SK-N-SH (cell line): ENCODE data around the gene MFAP2. TPM values are rescaled to one million over a fixed set of nuclear protein-coding genes. Genes with fewer than 3 reads are reported as not detected.

ENCODE experiments used
- CTCF ChIA-PET: fragments of 300-600, 350-600 bp; formaldehyde crosslinking; extraction: SDS; loops from one replicate; lab custom pipeline; 2021; lab: Yijun Ruan, JAX
- POLR2A ChIA-PET: fragments of 350-600 bp; sonication (Branson Sonifier 250); formaldehyde crosslinking; extraction: SDS; loops from one replicate; lab custom pipeline; 2020; ENCODE audit warnings: antibody characterized with exemption, inconsistent platforms; lab: Yijun Ruan, JAX
- DNase-seq: peaks from one replicate; pipeline ENCODE4 v3.0.0; 2012
- H2AFZ ChIP-seq: fragments of 200-600 bp; sonication (generic); 2 replicates; pipeline ENCODE4 v1.8.1; 2016; ENCODE audit warnings: antibody characterized with exemption, mild to moderate bottlenecking, low read depth
- H3F3A ChIP-seq: fragments of 200-600 bp; sonication (generic); replicated peaks from 2 replicates; pipeline ENCODE3; 2016; ENCODE audit warnings: antibody characterized with exemption, mild to moderate bottlenecking; ENCODE audit not compliant: insufficient read depth
- H3K27ac ChIP-seq, 2 experiments: fragments of 200-500 bp in 1 of 2; fragments of 200-600 bp in 1 of 2; sonication (Bioruptor generic) in 1 of 2; sonication (generic), shearing (Covaris generic) in 1 of 2; 2 replicates each; pipeline versions ENCODE4 v1.5.1 to v1.6.1; 2014 to 2016; ENCODE audit warnings: low read depth in 2 of 2, inconsistent platforms in 1 of 2, low read length in 1 of 2, mild to moderate bottlenecking in 1 of 2, mixed read lengths in 1 of 2
- H3K27me3 ChIP-seq: fragments of 200-600 bp; sonication (generic), shearing (Covaris generic); 2 replicates; pipeline ENCODE4 v1.6.1; 2016; ENCODE audit warnings: mixed run types; ENCODE audit not compliant: insufficient read depth
- H3K36me3 ChIP-seq, 2 experiments: fragments of 200-500 bp in 1 of 2; fragments of 200-600 bp in 1 of 2; sonication (Bioruptor generic) in 1 of 2; sonication (generic) in 1 of 2; replicated peaks in 1 of 2; 2 replicates each; pipeline versions ENCODE3 to v1.5.1; 2014 to 2016; ENCODE audit warnings: low read length in 1 of 2, mild to moderate bottlenecking in 1 of 2; ENCODE audit not compliant: insufficient read depth in 2 of 2, control insufficient read depth in 1 of 2
- H3K4me1 ChIP-seq, 2 experiments: fragments of 200-500 bp in 1 of 2; fragments of 200-600 bp in 1 of 2; sonication (Bioruptor generic) in 1 of 2; sonication (generic), shearing (Covaris generic) in 1 of 2; 2 replicates each; pipeline versions ENCODE4 v1.5.1 to v1.6.1; 2014 to 2016; ENCODE audit warnings: low read depth in 1 of 2, low read length in 1 of 2, mixed run types in 1 of 2; ENCODE audit not compliant: insufficient read depth in 2 of 2, control insufficient read depth in 1 of 2
- H3K4me2 ChIP-seq: fragments of 200-600 bp; sonication (generic), shearing (Covaris generic); 2 replicates; pipeline ENCODE4 v1.6.1; 2017; ENCODE audit warnings: mixed run types
- H3K4me3 ChIP-seq, 2 experiments: fragments of 200-500 bp in 1 of 2; fragments of 200-600 bp in 1 of 2; sonication (Bioruptor generic) in 1 of 2; sonication (generic), shearing (Covaris generic) in 1 of 2; 2 replicates each; pipeline versions ENCODE4 v1.5.1 to v1.8.1; 2014 to 2016; ENCODE audit warnings: low read depth in 2 of 2, inconsistent platforms in 1 of 2, low read length in 1 of 2, mild to moderate bottlenecking in 1 of 2, mixed read lengths in 1 of 2, moderate library complexity in 1 of 2
- H3K79me2 ChIP-seq: fragments of 200-600 bp; sonication (generic); 2 replicates; pipeline ENCODE4 v1.8.1; 2017; ENCODE audit warnings: mild to moderate bottlenecking; ENCODE audit not compliant: insufficient read depth
- H3K9ac ChIP-seq: fragments of 200-600 bp; sonication (generic); 2 replicates; pipeline ENCODE4 v1.6.1; 2017; ENCODE audit warnings: mixed run types
- H3K9me2 ChIP-seq: fragments of 200-600 bp; sonication (generic); 2 replicates; pipeline ENCODE4 v1.6.1; 2017; ENCODE audit warnings: mixed run types
- H3K9me3 ChIP-seq: fragments of 200-600 bp; sonication (generic); 2 replicates; pipeline ENCODE4 v1.6.1; 2017; ENCODE audit warnings: mixed run types, mild to moderate bottlenecking, moderate library complexity
- H4K20me1 ChIP-seq: fragments of 200-600 bp; sonication (generic); 2 replicates; pipeline ENCODE4 v1.6.1; 2017; ENCODE audit warnings: mild to moderate bottlenecking, mixed run types; ENCODE audit not compliant: insufficient read depth
- CHD2 ChIP-seq: fragments of 150-350 bp; IDR thresholded peaks from 2 replicates; pipeline ENCODE4 v1.6.1; 2018; ENCODE audit warnings: low read length; ENCODE audit not compliant: partially characterized antibody
- EP300 ChIP-seq, 2 experiments: IDR thresholded peaks; 2 replicates each; pipeline versions ENCODE4 v1.4.0 to v1.6.1; 2012; ENCODE audit warnings: borderline replicate concordance in 1 of 2, low read depth in 1 of 2, low read length in 1 of 2
- EZH2phosphoT487 ChIP-seq: fragments of 200-600 bp; sonication (generic); IDR thresholded peaks from 2 replicates; pipeline ENCODE4 v1.6.1; 2017; ENCODE audit warnings: low read depth, mixed run types, mild to moderate bottlenecking, antibody characterized with exemption, moderate library complexity, borderline replicate concordance
- FOXM1 ChIP-seq: IDR thresholded peaks from 2 replicates; pipeline ENCODE4 v1.4.0; 2012; ENCODE audit warnings: low read depth, mild to moderate bottlenecking
- GABPA ChIP-seq: IDR thresholded peaks from 2 replicates; pipeline ENCODE4 v1.4.0; 2012; ENCODE audit warnings: low read depth, mild to moderate bottlenecking
- GATA2 ChIP-seq: sonication (generic); formaldehyde crosslinking; IDR thresholded peaks from 2 replicates; pipeline ENCODE4 v1.5.0; 2020; ENCODE audit warnings: mild to moderate bottlenecking, missing genetic modification reagents
- JUND ChIP-seq: IDR thresholded peaks from 2 replicates; pipeline ENCODE4 v1.4.0; 2012
- NFIC ChIP-seq: IDR thresholded peaks from 2 replicates; pipeline ENCODE4 v1.4.0; 2012; ENCODE audit warnings: borderline replicate concordance
- REST ChIP-seq: IDR thresholded peaks from 2 replicates; pipeline ENCODE4 v1.6.1; 2012; ENCODE audit warnings: mild to moderate bottlenecking, low read depth, low read length, moderate library complexity
- RFX5 ChIP-seq: IDR thresholded peaks from 2 replicates; pipeline ENCODE4 v1.6.1; 2012; ENCODE audit warnings: mild to moderate bottlenecking, improper control_type of control experiment, low read length
- SIN3A ChIP-seq: IDR thresholded peaks from 2 replicates; pipeline ENCODE4 v1.6.1; 2012; ENCODE audit warnings: low read depth, mild to moderate bottlenecking, low read length, moderate library complexity, borderline replicate concordance
- YY1 ChIP-seq: IDR thresholded peaks from 2 replicates; pipeline ENCODE4 v1.4.0; 2012; ENCODE audit warnings: low read depth, mild to moderate bottlenecking
- ZBTB33 ChIP-seq: IDR thresholded peaks from 2 replicates; pipeline ENCODE4 v1.4.0; 2012; ENCODE audit warnings: low read depth, borderline replicate concordance
- WGBS: methylation state at CpG from one replicate; pipeline ENCODE4 v1.1.6; 2017; ENCODE audit warnings: low lambda C conversion rate; 5-methylcytosine and 5-hydroxymethylcytosine counted together
- polyA plus RNA-seq, 3 experiments: library from polyadenylated mRNA; depleted of rRNA; stranded (reverse); fragments of >200 nt; gene quantifications; 2 replicates each; pipeline ENCODE4 v1.2.3, GENCODE V29; 2012

MFAP2 gene
- polyA plus RNA-seq, 1 of the 3 experiments (the other 2 are of a cell fraction), result 189 TPM

- no peak overlapping the region for H3K4me3 ChIP-seq
- peak overlapping the region; percentile 5; the same call in 1 of the 2 replicates for H3K9ac ChIP-seq
- H3K4me2 ChIP-seq, result no peak overlapping the region
- peak overlapping the region in 1 of 2 experiments; percentile 79; a peak in 1 of 4 replicates for H3K27ac ChIP-seq
- no peaks in the 10 kb centered on the region for H3K9me3 ChIP-seq
- peaks cover 19% of the 10 kb centered on the region for H3F3A ChIP-seq
- H3K4me1 ChIP-seq, result peaks cover 23% of the 10 kb centered on the region in 2 experiments; a peak in 2 of 4 replicates
- H2AFZ ChIP-seq, result no peak overlapping the region
- H3K27me3 ChIP-seq, result no peaks in the 10 kb centered on the region
- no peak for DNase-seq
- no peaks in the 10 kb centered on the region for H3K9me2 ChIP-seq
- CTCF ChIA-PET, result interaction anchor here (1.3 to 2.2 kb wide), 3 partner anchors 16 to 63 kb away, joined by 3 to 12 read pairs (median 4); no protein-coding TSS in a partner anchor
- peaks cover 20% of the 10 kb centered on the region for H3K79me2 ChIP-seq
- H3K36me3 ChIP-seq, result peaks cover 3 to 8% of the 10 kb centered on the region in 2 experiments
- peaks cover 4% of the 10 kb centered on the region; the same call in 1 of the 2 replicates for H4K20me1 ChIP-seq
- 84% methylated on average over 3 of the region's 4 CpGs for WGBS
- POLR2A ChIA-PET, result no interaction called here
- TF ChIP-seq NFIC (no peak), EP300 (IDR thresholded peaks at IDR 0.05; ENCODE audit: borderline replicate concordance in 1 of 2, low read depth in 1 of 2, low read length in 1 of 2) (no peak), GATA2 (no peak)
- TF ChIP-seq, all 33 proteins: peak for 0
Observed at GRCh38 chr1:16983649-16984048, 3.2 kb upstream of the MFAP2 start.

- no peak overlapping the region for H3K27ac ChIP-seq
- no peak overlapping the region for H3K9ac ChIP-seq
- ChIA-PET CTCF (interaction anchor here (1.4 to 2.2 kb wide), 2 partner anchors 17 to 63 kb away, joined by 3 to 12 read pairs; no protein-coding TSS in a partner anchor), POLR2A (interaction anchor here (0.7 kb wide), 1 partner anchor 22 kb away, joined by 3 read pairs; no protein-coding TSS in a partner anchor)
- no peak overlapping the region for H3K4me3 ChIP-seq
- no peak for DNase-seq
- peaks cover 11% of the 10 kb centered on the region for H4K20me1 ChIP-seq
- no peaks in the 10 kb centered on the region for H3K9me3 ChIP-seq
- no peak overlapping the region for H2AFZ ChIP-seq
- H3K9me2 ChIP-seq, result no peaks in the 10 kb centered on the region
- peaks cover 26 to 30% of the 10 kb centered on the region in 2 experiments; a peak in 2 of 4 replicates for H3K4me1 ChIP-seq
- WGBS, result 96% methylated on average over 11 of the region's 11 CpGs
- no peaks in the 10 kb centered on the region for H3K27me3 ChIP-seq
- peaks cover 3 to 5% of the 10 kb centered on the region in 2 experiments for H3K36me3 ChIP-seq
- H3K79me2 ChIP-seq, result peaks cover 27% of the 10 kb centered on the region
- peaks cover 19% of the 10 kb centered on the region for H3F3A ChIP-seq
- TF ChIP-seq CHD2, result no peak
- TF ChIP-seq NFIC, result no peak
- no peak for TF ChIP-seq REST
- TF ChIP-seq RFX5, result no peak
- TF ChIP-seq YY1, result no peak
- TF ChIP-seq EZH2phosphoT487, result no peak
- TF ChIP-seq JUND, result no peak
- TF ChIP-seq SIN3A, result no peak
- no peak for TF ChIP-seq GABPA
- TF ChIP-seq ZBTB33, result no peak
- no peak for TF ChIP-seq FOXM1
- no peak overlapping the region for H3K4me2 ChIP-seq
Observed at GRCh38 chr1:16982902-16983301, 2.5 kb upstream of the MFAP2 start.
